ENCODE measurements around the gene DMRT2.
A peak's percentile ranks its signal among the peaks of the same experiment; 100 is the strongest.

DMRT2 gene

GRCh38 chr9:1046639-1047572, 3.3 kb upstream of the DMRT2 start:
- no peak for TF ChIP-seq CTCF (IDR thresholded peaks at IDR 0.05; ENCODE audit: low read depth, low read length)
- H3K4me3 ChIP-seq (ENCODE audit: low read depth, low read length), result peak overlapping the region; percentile 60

GRCh38 chr9:1047591-1048230, 2.4 kb upstream of the DMRT2 start:
- peak overlapping the region; percentile 60 for H3K4me3 ChIP-seq (ENCODE audit: low read depth, low read length)
- TF ChIP-seq CTCF (IDR thresholded peaks at IDR 0.05; ENCODE audit: low read depth, low read length), result no peak

GRCh38 chr9:1048231-1048619, 1.9 kb upstream of the DMRT2 start:
- peak overlapping the region; percentile 60 for H3K4me3 ChIP-seq (ENCODE audit: low read depth, low read length)
- no peak for TF ChIP-seq CTCF (IDR thresholded peaks at IDR 0.05; ENCODE audit: low read depth, low read length)

GRCh38 chr9:1048811-1049210, 1.3 kb upstream of the DMRT2 start:
- H3K4me3 ChIP-seq (ENCODE audit: low read depth, low read length), result no peak overlapping the region; the same call in 1 of the 2 replicates
- no peak for TF ChIP-seq CTCF (IDR thresholded peaks at IDR 0.05; ENCODE audit: low read depth, low read length)

GRCh38 chr9:1049641-1050040, 516 bp upstream of the DMRT2 start:
- no peak for TF ChIP-seq CTCF (IDR thresholded peaks at IDR 0.05; ENCODE audit: low read depth, low read length)
- no peak overlapping the region for H3K4me3 ChIP-seq (ENCODE audit: low read depth, low read length)

GRCh38 chr9:1051210-1051583, 1.0 kb downstream of the DMRT2 start:
- TF ChIP-seq CTCF (IDR thresholded peaks at IDR 0.05; ENCODE audit: low read depth, low read length), result no peak
- no peak overlapping the region for H3K4me3 ChIP-seq (ENCODE audit: low read depth, low read length)
